ENCODE measurements around the gene XK. TPM values are rescaled to one million over a fixed set of nuclear protein-coding genes. Genes with fewer than 3 reads are reported as not detected.

Gene XK
- polyA plus RNA-seq, 3 donors: 0.05 TPM; not detected in 2

- no peaks in the 10 kb centered on the region for H4K20me1 ChIP-seq (ENCODE audit: insufficient read depth, low read length)
- Mint-ChIP-seq H3K9me3 (no peaks in the 10 kb centered on the region), H3K4me3 (no peak overlapping the region), H3K36me3 (no peaks in the 10 kb centered on the region), H3K27me3 (ENCODE audit: low read depth in 3 of 3) (peaks cover 0 to 2% (median 0%) of the 10 kb centered on the region in 3 donors), H3K27ac (no peak overlapping the region), H3K4me1 (peaks cover 34% of the 10 kb centered on the region)
- H3K9me3 ChIP-seq (replicated peaks in 1 of 2; ENCODE audit: control insufficient read depth in 1 of 2, insufficient read depth in 1 of 2, low read length in 2 of 2): no peaks in the 10 kb centered on the region
- intact Hi-C loops (cut with micrococcal nuclease): no loop called here
- H3K27me3 ChIP-seq (ENCODE audit: control insufficient read depth in 2 of 2, insufficient read depth in 2 of 2, low read length in 2 of 2): no peaks in the 10 kb centered on the region
- no peak for TF ChIP-seq CTCF (IDR thresholded peaks at IDR 0.05)
- no peak overlapping the region for H2AFZ ChIP-seq (ENCODE audit: insufficient read depth, low read depth, low read length, poor library complexity, severe bottlenecking)
- no peak overlapping the region for H3K27ac ChIP-seq (ENCODE audit: low read depth in 1 of 2, low read length in 2 of 2)
- WGBS (ENCODE audit: insufficient coverage): no CpG with 5 or more reads among the region's 1 CpG
- DNase-seq: no peak
- H3K4me2 ChIP-seq (replicated peaks; ENCODE audit: extremely low read depth, low read length, poor library complexity, severe bottlenecking): no peak overlapping the region
- peaks cover 65 to 87% of the 10 kb centered on the region in 2 donors for H3K4me1 ChIP-seq (ENCODE audit: control insufficient read depth in 1 of 2, insufficient read depth in 2 of 2, low read length in 2 of 2)
- no peak overlapping the region for H3K4me3 ChIP-seq (replicated peaks in 1 of 3; ENCODE audit: low read depth in 2 of 3, low read length in 3 of 3)
- no peaks in the 10 kb centered on the region for H3K36me3 ChIP-seq (replicated peaks in 1 of 2; ENCODE audit: control insufficient read depth in 1 of 2, insufficient read depth in 2 of 2, low read length in 2 of 2)
- H3K9ac ChIP-seq (ENCODE audit: insufficient read depth, low read length, poor library complexity, severe bottlenecking): no peak overlapping the region
- H3K79me2 ChIP-seq (ENCODE audit: insufficient read depth, low read length): no peaks in the 10 kb centered on the region
Measured at GRCh38 chrX:37759351-37759750, 73.8 kb downstream of the XK start.

GRCh38 chrX:37759878-37760418 lies 74.4 kb downstream of the XK start:
- H3K36me3 Mint-ChIP-seq: no peaks in the 10 kb centered on the region
- Histone ChIP-seq H4K20me1 (ENCODE audit: insufficient read depth, low read length) (no peaks in the 10 kb centered on the region), H3K9me3 (replicated peaks in 1 of 2; ENCODE audit: control insufficient read depth in 1 of 2, insufficient read depth in 1 of 2, low read length in 2 of 2) (no peaks in the 10 kb centered on the region), H2AFZ (ENCODE audit: insufficient read depth, low read depth, low read length, poor library complexity, severe bottlenecking) (no peak overlapping the region), H3K27me3 (ENCODE audit: control insufficient read depth in 2 of 2, insufficient read depth in 2 of 2, low read length in 2 of 2) (no peaks in the 10 kb centered on the region), H3K36me3 (replicated peaks in 1 of 2; ENCODE audit: control insufficient read depth in 1 of 2, insufficient read depth in 2 of 2, low read length in 2 of 2) (no peaks in the 10 kb centered on the region), H3K79me2 (ENCODE audit: insufficient read depth, low read length) (no peaks in the 10 kb centered on the region), H3K4me1 (ENCODE audit: control insufficient read depth in 1 of 2, insufficient read depth in 2 of 2, low read length in 2 of 2) (peaks cover 60 to 81% of the 10 kb centered on the region in 2 donors), H3K9ac (ENCODE audit: insufficient read depth, low read length, poor library complexity, severe bottlenecking) (no peak overlapping the region), H3K4me3 (replicated peaks in 1 of 3; ENCODE audit: low read depth in 2 of 3, low read length in 3 of 3) (no peak overlapping the region), H3K4me2 (replicated peaks; ENCODE audit: extremely low read depth, low read length, poor library complexity, severe bottlenecking) (no peak overlapping the region), H3K27ac (ENCODE audit: low read depth in 1 of 2, low read length in 2 of 2) (no peak overlapping the region)
- no peak for DNase-seq
- peaks cover 0 to 2% (median 0%) of the 10 kb centered on the region in 3 donors for H3K27me3 Mint-ChIP-seq (ENCODE audit: low read depth in 3 of 3)
- no peak overlapping the region for H3K4me3 Mint-ChIP-seq
- intact Hi-C loops (cut with micrococcal nuclease): no loop called here
- no peaks in the 10 kb centered on the region for H3K9me3 Mint-ChIP-seq
- peak overlapping the region in 2 of 7 donors; percentile 44 to 45 for H3K27ac Mint-ChIP-seq
- no peak for TF ChIP-seq CTCF (IDR thresholded peaks at IDR 0.05)
- H3K4me1 Mint-ChIP-seq: peaks cover 34% of the 10 kb centered on the region
- no CpG with 5 or more reads among the region's 2 CpGs for WGBS (ENCODE audit: insufficient coverage)
